T-helper 1 cell (primary cell): ENCODE results near the gene MAGEB1.

Experiments
- DNase-seq, 5 donors: peaks; one replicate each; pipeline ENCODE4 v3.0.0-alpha.2; 2012 to 2020
- total RNA-seq, 4 donors: gene quantifications; one replicate each; lab custom pipeline; 2026; lab: John Stamatoyannopoulos, UW

The MAGEB1 gene, protein sequence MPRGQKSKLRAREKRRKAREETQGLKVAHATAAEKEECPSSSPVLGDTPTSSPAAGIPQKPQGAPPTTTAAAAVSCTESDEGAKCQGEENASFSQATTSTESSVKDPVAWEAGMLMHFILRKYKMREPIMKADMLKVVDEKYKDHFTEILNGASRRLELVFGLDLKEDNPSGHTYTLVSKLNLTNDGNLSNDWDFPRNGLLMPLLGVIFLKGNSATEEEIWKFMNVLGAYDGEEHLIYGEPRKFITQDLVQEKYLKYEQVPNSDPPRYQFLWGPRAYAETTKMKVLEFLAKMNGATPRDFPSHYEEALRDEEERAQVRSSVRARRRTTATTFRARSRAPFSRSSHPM
- total RNA-seq, result 0 reads per million in 4 donors

- no peak for DNase-seq
These were observed at the start of gene MAGEB1 for GRCh38 chrX:30246769-30247489. MAGEB1 (plus strand) TSS chrX:30247146; CDS start chrX:30250494, 3,348 bp downstream.

DNA sequence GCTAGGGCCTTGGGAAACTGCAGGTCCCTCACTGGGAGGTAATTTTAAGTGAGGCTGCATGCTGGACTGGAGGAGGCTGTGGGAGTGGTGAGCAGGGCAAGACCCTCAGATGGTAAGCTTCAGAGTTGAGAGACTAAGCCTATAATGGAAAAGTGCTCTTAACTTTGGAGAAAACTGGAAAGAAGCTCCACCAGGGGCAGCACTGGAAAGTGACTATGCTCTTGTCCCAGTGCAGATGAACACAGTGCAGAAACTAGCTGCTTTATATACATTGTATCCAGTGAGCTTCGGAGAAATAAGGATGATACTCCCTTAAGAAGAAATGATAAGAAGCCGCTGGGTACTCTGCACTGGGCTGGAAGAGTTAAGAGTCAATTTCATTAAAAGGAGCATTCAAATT is 34.8 kb upstream of the MAGEB1 start:
- DNase-seq, result no peak

- no peak for DNase-seq
These were observed 31.5 kb upstream of the MAGEB1 start, which contains the start of gene MAGEB2 for GRCh38 chrX:30215357-30215843. MAGEB2 (plus strand) TSS chrX:30215563; CDS start chrX:30218581, 3,018 bp downstream.

GRCh38 chrX:30217465-30217864 is 29.5 kb upstream of the MAGEB1 start:
- no peak for DNase-seq

DNA sequence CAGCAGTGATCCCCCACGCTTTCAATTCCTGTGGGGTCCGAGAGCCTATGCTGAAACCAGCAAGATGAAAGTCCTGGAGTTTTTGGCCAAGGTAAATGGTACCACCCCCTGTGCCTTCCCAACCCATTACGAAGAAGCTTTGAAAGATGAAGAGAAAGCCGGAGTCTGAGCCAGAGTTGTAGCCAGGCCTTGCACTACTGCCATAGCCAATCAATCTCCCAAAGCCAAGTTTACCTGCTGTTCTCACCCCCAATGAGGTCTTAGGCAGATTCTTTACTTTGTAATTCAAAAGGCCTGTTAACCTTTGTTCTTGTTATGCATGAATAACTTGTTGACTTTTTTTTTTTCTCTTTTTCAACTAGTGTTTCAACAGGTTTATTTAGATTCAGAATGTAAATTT is 27.6 kb upstream of the MAGEB1 start:
- no peak for DNase-seq

GRCh38 chrX:30220661-30221060 is 26.3 kb upstream of the MAGEB1 start:
- no peak for DNase-seq

DNA sequence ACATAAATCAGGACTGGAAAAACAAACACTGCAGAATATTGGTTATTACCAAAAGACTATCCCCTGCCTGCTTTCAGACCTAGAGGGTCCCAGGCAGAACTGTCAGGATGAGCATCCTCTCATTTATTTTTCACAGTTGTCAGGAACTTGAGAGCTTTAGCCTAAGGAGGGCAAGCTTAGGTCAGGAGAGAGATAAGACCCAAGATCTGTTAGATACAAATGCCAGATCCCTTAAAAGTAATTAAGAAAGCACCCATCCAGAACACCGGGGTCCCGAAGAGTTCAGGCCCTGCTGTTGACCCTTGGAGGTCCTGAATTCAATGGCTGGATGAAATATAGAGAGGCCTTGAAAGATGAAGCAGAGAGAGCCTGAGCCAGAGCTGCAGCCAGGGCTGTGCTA is 22.4 kb upstream of the MAGEB1 start:
- no peak for DNase-seq

DNA sequence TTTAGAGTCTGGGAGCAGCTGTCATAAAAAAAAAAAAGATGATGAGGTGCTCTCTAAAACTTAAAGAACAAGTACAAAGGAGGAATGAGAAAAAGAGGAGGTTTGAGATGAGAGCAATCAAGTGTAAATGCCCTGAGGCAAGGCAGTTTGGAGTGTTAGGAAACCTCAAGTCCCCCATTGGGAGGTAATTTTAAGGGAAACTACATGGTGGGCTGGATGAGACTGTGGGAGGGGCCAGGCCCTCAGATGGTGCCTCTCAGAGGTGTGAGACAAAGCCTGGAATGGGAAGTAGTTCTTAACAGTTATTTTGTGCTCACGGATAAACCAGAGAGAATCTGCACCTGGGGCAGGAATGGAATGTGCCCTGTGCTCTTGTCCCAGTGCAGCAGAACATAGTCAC is 18.4 kb upstream of the MAGEB1 start:
- DNase-seq, result no peak

DNA sequence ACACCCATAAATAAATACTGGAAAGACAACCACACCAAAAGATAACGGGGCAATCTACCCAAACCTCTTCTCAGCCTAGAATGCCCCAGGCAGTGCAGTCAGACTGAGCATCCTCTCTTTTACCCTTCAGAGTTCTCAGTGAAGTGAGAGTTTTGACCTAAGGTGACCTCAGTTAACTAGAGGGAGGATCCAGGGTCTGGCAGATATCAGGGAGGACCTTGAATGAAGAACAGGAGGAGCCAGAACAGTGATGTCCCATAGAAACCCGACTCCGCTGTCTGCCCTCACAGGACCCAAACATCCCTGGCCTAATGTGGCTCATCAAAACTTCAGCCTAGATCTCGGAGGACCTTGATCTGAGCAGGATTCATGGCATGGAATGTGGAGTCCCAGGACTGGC is 16.6 kb upstream of the MAGEB1 start, which contains the start of gene MAGEB3:
Gene MAGEB3, plus strand, starts transcription at position 263 of the 400 bp plus-strand sequence. CDS start 5,268 bp downstream, outside the sequence.
- no peak for DNase-seq

- no peak for DNase-seq
These were observed 5.1 kb upstream of the MAGEB1 start, which contains the start of gene MAGEB4 for GRCh38 chrX:30241724-30242415. MAGEB4 (plus strand) TSS chrX:30242000; CDS start chrX:30242136, 136 bp downstream.

GRCh38 chrX:30248854-30249253 is 1.9 kb downstream of the MAGEB1 start:
- DNase-seq, result no peak

DNA sequence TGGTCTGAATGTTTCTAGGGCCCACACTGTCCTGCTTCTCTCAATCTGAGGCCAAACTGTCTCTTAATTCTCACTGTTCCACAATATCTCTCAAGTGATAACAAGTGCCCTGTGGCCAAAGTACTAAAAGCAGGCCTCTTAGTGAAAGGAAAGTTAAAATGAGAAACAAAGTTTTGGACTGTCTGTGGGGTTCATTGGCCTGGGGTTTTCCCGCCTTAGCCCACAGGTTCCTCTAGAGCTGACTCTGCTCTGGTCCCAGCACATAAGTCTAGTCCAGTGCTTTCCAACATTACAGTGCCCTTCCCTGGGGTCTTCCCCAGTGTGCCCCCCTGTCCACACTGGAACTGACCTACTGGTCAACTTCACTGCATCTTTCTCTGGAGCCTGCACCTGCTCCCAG is 6.3 kb downstream of the MAGEB1 start:
- DNase-seq, result no peak

DNA sequence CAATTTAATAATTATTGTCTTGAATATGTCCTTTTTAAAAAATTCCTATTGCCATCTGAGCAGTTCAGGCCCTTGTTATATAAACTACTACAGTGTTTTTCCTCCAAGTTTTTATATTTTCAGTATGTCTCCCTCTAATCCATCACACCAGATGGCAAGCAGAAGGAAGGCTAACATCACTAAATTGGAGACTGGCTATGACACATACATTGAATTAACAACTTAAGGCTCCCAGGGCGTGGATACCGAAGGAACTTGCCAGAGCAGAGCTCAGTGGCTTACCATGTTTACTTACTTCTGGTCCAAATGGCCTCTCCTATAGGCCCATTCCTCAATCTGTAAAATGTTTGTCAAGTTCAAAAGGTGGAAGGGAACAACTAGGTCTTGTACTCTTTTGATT is 13.0 kb downstream of the MAGEB1 start:
- DNase-seq, result no peak

GRCh38 chrX:30261012-30261411 is 14.1 kb downstream of the MAGEB1 start:
- DNase-seq, result no peak

DNA sequence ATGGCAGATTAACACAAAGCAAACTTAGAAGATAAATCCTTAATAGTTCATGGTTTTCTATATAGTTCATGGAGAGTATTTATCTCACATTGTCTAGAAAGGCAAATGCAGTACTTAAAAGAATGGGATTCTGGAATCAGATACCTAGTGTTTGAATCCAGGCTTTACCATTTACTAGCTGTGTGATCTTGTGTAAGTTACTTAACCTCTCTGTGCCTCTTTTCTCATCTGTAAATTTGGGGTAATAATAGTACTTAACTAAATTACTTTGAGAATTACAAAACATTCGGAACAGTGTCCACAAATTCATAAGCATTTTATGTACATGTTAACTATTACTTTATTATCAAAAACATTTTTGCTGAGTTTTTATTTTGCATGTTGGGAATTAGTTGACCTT is 15.8 kb downstream of the MAGEB1 start:
- DNase-seq, result no peak

GRCh38 chrX:30270639-30271038 is 23.7 kb downstream of the MAGEB1 start:
- DNase-seq, result no peak

DNA sequence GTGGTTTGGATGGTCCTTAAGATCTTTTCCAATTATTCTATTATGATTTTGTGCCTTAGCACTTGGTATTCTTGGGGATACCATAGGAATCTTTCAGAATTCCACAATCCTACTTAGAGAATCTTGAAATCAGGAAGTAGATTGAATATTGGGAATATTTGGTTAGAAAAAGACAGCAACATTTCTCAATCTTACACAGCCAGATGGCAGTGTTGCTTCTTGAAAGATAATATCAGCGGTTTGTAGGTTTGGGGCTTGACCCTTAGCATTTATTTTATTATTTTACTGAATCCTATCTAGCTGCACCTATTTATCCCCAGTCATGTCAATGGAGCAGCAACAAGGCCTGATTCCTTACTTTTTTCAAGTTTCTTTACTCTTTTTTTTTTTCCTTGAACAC is 28.6 kb downstream of the MAGEB1 start:
- DNase-seq, result no peak

- DNase-seq, result no peak
These were observed 31.4 kb downstream of the MAGEB1 start for GRCh38 chrX:30278365-30278764.

- no peak for DNase-seq
These were observed 33.5 kb downstream of the MAGEB1 start for GRCh38 chrX:30280428-30280827.

- DNase-seq, result no peak
These were observed 35.6 kb downstream of the MAGEB1 start for GRCh38 chrX:30282527-30282926.

DNA sequence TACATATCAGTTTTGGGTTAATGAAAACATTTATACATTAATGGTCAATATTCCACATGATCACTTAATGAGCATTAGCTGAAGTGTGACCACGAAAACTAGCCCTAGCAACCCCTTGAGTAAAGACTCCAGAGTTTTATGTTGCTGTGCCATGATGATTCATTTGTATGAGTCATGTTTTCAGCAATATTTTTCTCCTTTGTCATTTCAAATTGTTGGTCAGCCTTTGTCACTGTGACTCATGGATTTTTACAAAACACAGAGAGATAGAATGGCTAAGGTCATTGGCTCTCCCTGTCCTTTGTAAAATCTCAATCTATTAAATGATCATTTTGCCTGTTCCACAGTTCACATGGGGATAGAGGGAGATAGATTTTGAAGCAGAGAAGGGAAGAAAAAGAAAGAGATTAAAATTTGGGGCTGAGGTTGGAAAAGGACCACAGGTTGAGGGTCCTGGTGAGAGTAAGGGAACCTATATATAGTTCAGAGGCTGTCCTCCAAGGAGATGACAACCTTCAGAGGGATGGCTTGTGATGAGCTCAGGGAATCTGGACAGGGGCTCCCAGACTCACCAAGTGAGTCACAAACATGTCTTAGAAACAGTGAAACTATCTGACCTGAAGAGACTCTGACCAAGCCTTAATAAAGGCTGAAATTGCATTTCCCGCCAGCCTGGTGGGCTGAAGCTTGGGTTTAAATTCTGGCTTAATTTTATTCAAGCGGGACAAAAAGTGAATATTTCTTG is 36.7 kb downstream of the MAGEB1 start:
- no peak for DNase-seq
